C4-2B (cell line): ENCODE results near the gene TSSK3.
A peak's percentile ranks its signal among the peaks of the same experiment; 100 is the strongest.

Experiments
- ZFX ChIP-seq: fragments of 450-650 bp; IDR thresholded peaks from 2 replicates; pipeline ENCODE4 v1.6.1; 2017
- TF ChIP-seq, protein P1 (sequence below): fragments of 450-650 bp; conservative IDR thresholded peaks from 2 replicates; pipeline ENCODE4 v1.5.1; 2017; ENCODE audit warnings: mild to moderate bottlenecking

DNA sequence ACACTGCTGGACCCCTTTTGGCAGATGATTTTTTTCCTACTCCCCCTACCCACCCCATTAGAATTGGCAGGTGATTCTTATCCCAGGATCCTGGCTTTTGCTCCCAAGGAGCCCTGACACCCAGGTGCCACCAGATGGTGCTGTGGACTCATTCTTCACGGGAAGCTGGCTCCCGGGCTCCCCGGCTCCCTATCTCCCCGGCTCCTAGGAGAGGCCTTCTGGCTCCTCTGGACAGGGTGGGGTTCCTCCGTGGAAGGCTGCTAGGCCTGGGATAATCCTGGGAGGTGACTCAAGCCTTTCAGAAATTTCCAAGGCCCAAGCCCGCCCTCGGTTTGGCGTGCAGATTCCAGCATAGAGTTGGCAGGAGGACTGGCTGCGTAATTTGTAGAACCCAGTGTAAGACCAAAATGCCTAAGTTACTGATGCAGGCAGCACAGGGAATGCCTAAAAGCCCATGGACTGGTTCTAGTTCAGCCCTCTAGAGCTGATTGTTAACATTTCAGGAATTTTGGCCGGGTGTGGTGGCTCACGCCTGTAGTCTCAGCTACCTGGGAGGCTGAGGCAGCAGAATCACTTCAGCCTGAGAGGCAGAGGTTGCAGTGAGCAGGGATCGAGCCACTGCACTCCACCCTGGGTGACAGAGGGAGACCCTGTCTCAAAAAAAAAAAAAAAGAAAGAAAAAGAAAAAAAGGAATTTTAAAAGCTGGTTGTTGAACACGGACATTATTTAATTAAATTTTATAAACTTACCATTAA lies 38.7 kb downstream of the TSSK3 start:
- TF ChIP-seq, protein P1, sequence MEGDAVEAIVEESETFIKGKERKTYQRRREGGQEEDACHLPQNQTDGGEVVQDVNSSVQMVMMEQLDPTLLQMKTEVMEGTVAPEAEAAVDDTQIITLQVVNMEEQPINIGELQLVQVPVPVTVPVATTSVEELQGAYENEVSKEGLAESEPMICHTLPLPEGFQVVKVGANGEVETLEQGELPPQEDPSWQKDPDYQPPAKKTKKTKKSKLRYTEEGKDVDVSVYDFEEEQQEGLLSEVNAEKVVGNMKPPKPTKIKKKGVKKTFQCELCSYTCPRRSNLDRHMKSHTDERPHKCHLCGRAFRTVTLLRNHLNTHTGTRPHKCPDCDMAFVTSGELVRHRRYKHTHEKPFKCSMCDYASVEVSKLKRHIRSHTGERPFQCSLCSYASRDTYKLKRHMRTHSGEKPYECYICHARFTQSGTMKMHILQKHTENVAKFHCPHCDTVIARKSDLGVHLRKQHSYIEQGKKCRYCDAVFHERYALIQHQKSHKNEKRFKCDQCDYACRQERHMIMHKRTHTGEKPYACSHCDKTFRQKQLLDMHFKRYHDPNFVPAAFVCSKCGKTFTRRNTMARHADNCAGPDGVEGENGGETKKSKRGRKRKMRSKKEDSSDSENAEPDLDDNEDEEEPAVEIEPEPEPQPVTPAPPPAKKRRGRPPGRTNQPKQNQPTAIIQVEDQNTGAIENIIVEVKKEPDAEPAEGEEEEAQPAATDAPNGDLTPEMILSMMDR = peak; percentile 95
- TF ChIP-seq ZFX = no peak
